CD4-positive, alpha-beta T cell (primary cell): Measurements from ENCODE around the gene C9. TPM values are rescaled to one million over a fixed set of nuclear protein-coding genes. Genes with fewer than 3 reads are reported as not detected.

Experiments used
- ATAC-seq: fragments of 200-7000 bp; cut with Tn5 transposase; one replicate; pipeline ENCODE4 v1.10.0; 2022; ENCODE audit warnings: mild to moderate bottlenecking; ENCODE audit not compliant: poor library complexity
- CTCF ChIA-PET: fragments of 350-600 bp; sonication (Branson Sonifier 250); formaldehyde crosslinking; loops from one replicate; lab custom pipeline; 2021; ENCODE audit warnings: antibody characterized with exemption, inconsistent platforms; lab: Charles Lee
- POLR2A ChIA-PET: fragments of 350-600 bp; sonication (Branson Sonifier 250); formaldehyde crosslinking; loops from one replicate; lab custom pipeline; 2021; ENCODE audit warnings: antibody characterized with exemption, inconsistent platforms; lab: Charles Lee
- DNase-seq, 14 experiments: peaks; one replicate each; pipeline ENCODE4 v3.0.0-alpha.2; 2013 to 2020; ENCODE audit warnings: mixed read lengths in 2 of 14
- H3K27ac ChIP-seq, 2 donors: one replicate each; pipeline versions ENCODE4 v1.5.1 to v1.7.0; 2013; ENCODE audit warnings: low read length in 2 of 2, low read depth in 1 of 2, mild to moderate bottlenecking in 1 of 2
- H3K27me3 ChIP-seq, 2 experiments: 1 replicate in 1 of 2; 2 replicates in 1 of 2; pipeline versions ENCODE4 v1.6.1 to v1.7.0; 2013; ENCODE audit warnings: low read length in 2 of 2, control low read depth in 1 of 2, mild to moderate bottlenecking in 1 of 2, moderate library complexity in 1 of 2; ENCODE audit not compliant: insufficient read depth in 2 of 2, control insufficient read depth in 1 of 2
- H3K36me3 ChIP-seq: one replicate; pipeline ENCODE4 v1.6.1; 2013; ENCODE audit warnings: low read length, control low read depth; ENCODE audit not compliant: insufficient read depth
- H3K4me1 ChIP-seq: one replicate; pipeline ENCODE4 v1.6.1; 2013; ENCODE audit warnings: low read length, control low read depth; ENCODE audit not compliant: insufficient read depth
- H3K4me3 ChIP-seq: one replicate; pipeline ENCODE4 v1.5.1; 2013; ENCODE audit warnings: mild to moderate bottlenecking, low read length, moderate library complexity
- H3K9me3 ChIP-seq, 2 experiments: 1 replicate in 1 of 2; 2 replicates in 1 of 2; pipeline versions ENCODE4 v1.6.1 to v1.7.0; 2013; ENCODE audit warnings: low read length in 2 of 2, mild to moderate bottlenecking in 2 of 2, control low read depth in 1 of 2, moderate library complexity in 1 of 2; ENCODE audit not compliant: control insufficient read depth in 1 of 2, insufficient read depth in 1 of 2
- H3K27ac Mint-ChIP-seq: one replicate; pipeline ENCODE4 v1.8.0; 2020; ENCODE audit warnings: mixed read lengths
- H3K27me3 Mint-ChIP-seq: one replicate; pipeline ENCODE4 v1.8.0; 2021; ENCODE audit warnings: mixed read lengths
- H3K36me3 Mint-ChIP-seq: one replicate; pipeline ENCODE4 v1.8.0; 2021; ENCODE audit warnings: low read depth, mixed read lengths
- H3K4me1 Mint-ChIP-seq: one replicate; pipeline ENCODE4 v1.8.0; 2021; ENCODE audit warnings: low read depth, mixed read lengths
- H3K4me3 Mint-ChIP-seq: one replicate; pipeline ENCODE4 v1.8.0; 2020; ENCODE audit warnings: mild to moderate bottlenecking, mixed read lengths
- H3K9me3 Mint-ChIP-seq: one replicate; pipeline ENCODE4 v1.8.0; 2020; ENCODE audit warnings: mixed read lengths
- intact Hi-C, 2 experiments: fragments of 100-400 bp; cut with DNase I in 1 of 2; cut with micrococcal nuclease in 1 of 2; formaldehyde crosslinking; loops; one replicate each; pipeline versions ENCODE4 v1.15.1 to v1.9.0; 2023 to 2025; cut with DNase I, micrococcal nuclease
- total RNA-seq, 174 experiments: library from RNA in 2 of 174; stranded (reverse) in 2 of 174; gene quantifications; one replicate each; pipeline ENCODE4 v1.2.3 and lab custom pipeline; 2021 to 2026
- TF ChIP-seq, protein P1 (sequence below): fragments of 200-600 bp; IDR thresholded peaks from one replicate; pipeline ENCODE4 v1.8.0; 2022; ENCODE audit warnings: antibody characterized with exemption, mild to moderate bottlenecking

Gene C9
- total RNA-seq, 2 experiments from 2014 or later: not detected

GRCh38 chr5:39352951-39353350 is 11.3 kb downstream of the C9 start:
- Mint-ChIP-seq H3K36me3 (peaks cover 4% of the 10 kb centered on the region), H3K9me3 (peaks cover 9% of the 10 kb centered on the region), H3K27ac (no peak overlapping the region), H3K4me1 (no peaks in the 10 kb centered on the region), H3K4me3 (no peak overlapping the region), H3K27me3 (no peaks in the 10 kb centered on the region)
- ChIA-PET POLR2A (interaction anchor here (0.5 kb wide), 1 partner anchor 72 kb away, joined by 3 read pairs; the partner anchor contains the start of gene DAB2), CTCF (no interaction called here)
- ATAC-seq (no peak), DNase-seq (no peak)
- TF ChIP-seq, protein P1, sequence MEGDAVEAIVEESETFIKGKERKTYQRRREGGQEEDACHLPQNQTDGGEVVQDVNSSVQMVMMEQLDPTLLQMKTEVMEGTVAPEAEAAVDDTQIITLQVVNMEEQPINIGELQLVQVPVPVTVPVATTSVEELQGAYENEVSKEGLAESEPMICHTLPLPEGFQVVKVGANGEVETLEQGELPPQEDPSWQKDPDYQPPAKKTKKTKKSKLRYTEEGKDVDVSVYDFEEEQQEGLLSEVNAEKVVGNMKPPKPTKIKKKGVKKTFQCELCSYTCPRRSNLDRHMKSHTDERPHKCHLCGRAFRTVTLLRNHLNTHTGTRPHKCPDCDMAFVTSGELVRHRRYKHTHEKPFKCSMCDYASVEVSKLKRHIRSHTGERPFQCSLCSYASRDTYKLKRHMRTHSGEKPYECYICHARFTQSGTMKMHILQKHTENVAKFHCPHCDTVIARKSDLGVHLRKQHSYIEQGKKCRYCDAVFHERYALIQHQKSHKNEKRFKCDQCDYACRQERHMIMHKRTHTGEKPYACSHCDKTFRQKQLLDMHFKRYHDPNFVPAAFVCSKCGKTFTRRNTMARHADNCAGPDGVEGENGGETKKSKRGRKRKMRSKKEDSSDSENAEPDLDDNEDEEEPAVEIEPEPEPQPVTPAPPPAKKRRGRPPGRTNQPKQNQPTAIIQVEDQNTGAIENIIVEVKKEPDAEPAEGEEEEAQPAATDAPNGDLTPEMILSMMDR: no peak
- no peaks in the 10 kb centered on the region for H3K27me3 ChIP-seq
- no peaks in the 10 kb centered on the region for H3K36me3 ChIP-seq
- no peak overlapping the region for H3K4me3 ChIP-seq
- H3K27ac ChIP-seq: no peak overlapping the region
- intact Hi-C loops: no loop called here
- H3K9me3 ChIP-seq: peaks cover 8 to 11% of the 10 kb centered on the region in 2 experiments
- H3K4me1 ChIP-seq: no peaks in the 10 kb centered on the region

- no peaks in the 10 kb centered on the region for H3K27me3 ChIP-seq
- Mint-ChIP-seq H3K9me3 (peaks cover 9% of the 10 kb centered on the region), H3K27ac (no peak overlapping the region), H3K4me1 (no peaks in the 10 kb centered on the region), H3K36me3 (peaks cover 4% of the 10 kb centered on the region), H3K27me3 (no peaks in the 10 kb centered on the region), H3K4me3 (no peak overlapping the region)
- TF ChIP-seq, protein P1: no peak
- no peaks in the 10 kb centered on the region for H3K4me1 ChIP-seq
- POLR2A ChIA-PET: no interaction called here
- H3K4me3 ChIP-seq: no peak overlapping the region
- H3K27ac ChIP-seq: no peak overlapping the region
- ATAC-seq (no peak), DNase-seq (no peak)
- H3K36me3 ChIP-seq: no peaks in the 10 kb centered on the region
- H3K9me3 ChIP-seq: peaks cover 8 to 11% of the 10 kb centered on the region in 2 experiments
- intact Hi-C loops: no loop called here
- CTCF ChIA-PET: no interaction called here
Observed at GRCh38 chr5:39352170-39352569, 12.1 kb downstream of the C9 start.

- Mint-ChIP-seq H3K4me1 (no peaks in the 10 kb centered on the region), H3K36me3 (peaks cover 4% of the 10 kb centered on the region), H3K27me3 (peaks cover 7% of the 10 kb centered on the region), H3K9me3 (peaks cover 9% of the 10 kb centered on the region), H3K4me3 (no peak overlapping the region), H3K27ac (no peak overlapping the region)
- TF ChIP-seq, protein P1: no peak
- peaks cover 8 to 11% of the 10 kb centered on the region in 2 experiments for H3K9me3 ChIP-seq
- intact Hi-C loops: no loop called here
- no peaks in the 10 kb centered on the region for H3K27me3 ChIP-seq
- no peak for ATAC-seq
- ChIA-PET POLR2A (no interaction called here), CTCF (no interaction called here)
- no peaks in the 10 kb centered on the region for H3K36me3 ChIP-seq
- no peak overlapping the region for H3K4me3 ChIP-seq
- H3K4me1 ChIP-seq: no peaks in the 10 kb centered on the region
- no peak for DNase-seq
- H3K27ac ChIP-seq: no peak overlapping the region
Observed at GRCh38 chr5:39349484-39349883, 14.8 kb downstream of the C9 start.
